ENCODE measurements around the gene TMEM30B. TPM values are rescaled to one million over a fixed set of nuclear protein-coding genes. Genes with fewer than 3 reads are reported as not detected.
"Not testable (repeated sequence)": the region's sequence is repeated elsewhere in the genome, so short reads cannot be mapped to it uniquely, and the experiment has no call there.

The TMEM30B gene
- total RNA-seq, 1 experiment from 2014 or later, result 0.12 TPM

DNA sequence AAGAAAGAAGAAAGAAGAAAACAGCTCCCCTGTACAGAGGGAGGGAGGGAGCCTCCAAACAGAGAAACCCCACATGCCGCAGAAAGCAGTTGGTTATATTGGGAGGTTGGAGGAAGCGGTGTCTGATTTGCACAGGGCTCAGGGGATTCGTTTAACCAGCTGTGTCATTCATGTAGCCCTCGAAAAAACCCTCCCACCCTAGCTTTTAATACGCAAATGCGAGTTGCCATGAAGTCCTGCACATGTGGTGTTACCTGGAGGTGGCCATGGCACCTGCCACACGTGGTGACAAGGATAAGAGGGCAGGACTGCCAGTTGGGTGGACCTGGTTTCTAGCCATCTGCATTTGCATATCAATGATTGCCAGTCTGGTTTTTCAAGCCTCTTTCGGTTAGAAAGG is 40.9 kb downstream of the TMEM30B start:
- Histone ChIP-seq H3K27me3 (ENCODE audit: insufficient read depth, low read length) (no peaks in the 10 kb centered on the region), H3K79me2 (ENCODE audit: insufficient read depth, low read length) (no peaks in the 10 kb centered on the region), H2AFZ (ENCODE audit: low read depth, low read length, poor library complexity, severe bottlenecking) (no peak overlapping the region), H3K36me3 (ENCODE audit: control insufficient read depth in 1 of 2, insufficient read depth in 2 of 2, low read length in 2 of 2) (no peaks in the 10 kb centered on the region), H3K4me1 (ENCODE audit: control insufficient read depth in 1 of 2, insufficient read depth in 2 of 2, low read length in 2 of 2) (no peaks in the 10 kb centered on the region), H3K9me3 (ENCODE audit: control insufficient read depth in 1 of 2, insufficient read depth in 1 of 2, low read depth in 1 of 2, low read length in 2 of 2) (peaks cover 7 to 9% of the 10 kb centered on the region in 2 experiments; a peak in 1 of 4 replicates), H3K9ac (ENCODE audit: low read length) (no peak overlapping the region), H4K20me1 (ENCODE audit: insufficient read depth) (no peaks in the 10 kb centered on the region), H3K4me3 (replicated peaks in 1 of 2; ENCODE audit: low read depth in 1 of 2, low read length in 2 of 2) (no peak overlapping the region), H3K27ac (ENCODE audit: low read depth, low read length) (no peak overlapping the region), H3K9me2 (ENCODE audit: insufficient read depth) (no peaks in the 10 kb centered on the region), H3K4me2 (ENCODE audit: low read length) (no peak overlapping the region)
- intact Hi-C loops (cut with micrococcal nuclease), result no loop called here
- RAD21 ChIA-PET (ENCODE audit: low non-redundant PET in 1 of 2, low total read pairs in 2 of 2, uncharacterized antibody in 2 of 2, unreplicated experiment in 2 of 2), result no interaction called here
- BruUV-seq (replicated peaks), result no TSS peak
- no peak for DNase-seq (ENCODE audit: low read depth, low spot score)
- CTCF ChIA-PET, result no interaction called here
- no peak for ATAC-seq
- no peak for TF ChIP-seq YY1 (IDR thresholded peaks at IDR 0.05; ENCODE audit: extremely low read depth, insufficient replicate concordance, low read depth, low read length)
- TF ChIP-seq RAD21 (IDR thresholded peaks at IDR 0.05; ENCODE audit: low read depth), result no peak
- no peak for TF ChIP-seq POLR2AphosphoS5 (IDR thresholded peaks at IDR 0.05; ENCODE audit: low read depth, low read length)
- no peak for TF ChIP-seq ZBTB33 (IDR thresholded peaks at IDR 0.05; ENCODE audit: extremely low read depth, insufficient replicate concordance, low read length)
- TF ChIP-seq, protein P1, sequence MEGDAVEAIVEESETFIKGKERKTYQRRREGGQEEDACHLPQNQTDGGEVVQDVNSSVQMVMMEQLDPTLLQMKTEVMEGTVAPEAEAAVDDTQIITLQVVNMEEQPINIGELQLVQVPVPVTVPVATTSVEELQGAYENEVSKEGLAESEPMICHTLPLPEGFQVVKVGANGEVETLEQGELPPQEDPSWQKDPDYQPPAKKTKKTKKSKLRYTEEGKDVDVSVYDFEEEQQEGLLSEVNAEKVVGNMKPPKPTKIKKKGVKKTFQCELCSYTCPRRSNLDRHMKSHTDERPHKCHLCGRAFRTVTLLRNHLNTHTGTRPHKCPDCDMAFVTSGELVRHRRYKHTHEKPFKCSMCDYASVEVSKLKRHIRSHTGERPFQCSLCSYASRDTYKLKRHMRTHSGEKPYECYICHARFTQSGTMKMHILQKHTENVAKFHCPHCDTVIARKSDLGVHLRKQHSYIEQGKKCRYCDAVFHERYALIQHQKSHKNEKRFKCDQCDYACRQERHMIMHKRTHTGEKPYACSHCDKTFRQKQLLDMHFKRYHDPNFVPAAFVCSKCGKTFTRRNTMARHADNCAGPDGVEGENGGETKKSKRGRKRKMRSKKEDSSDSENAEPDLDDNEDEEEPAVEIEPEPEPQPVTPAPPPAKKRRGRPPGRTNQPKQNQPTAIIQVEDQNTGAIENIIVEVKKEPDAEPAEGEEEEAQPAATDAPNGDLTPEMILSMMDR (IDR thresholded peaks at IDR 0.05 in 2 of 3, conservative IDR thresholded peaks at IDR 0.05 in 1 of 3; ENCODE audit: borderline replicate concordance in 1 of 3, insufficient read depth in 1 of 3, low read depth in 2 of 3, low read length in 2 of 3), result no peak
- no peak for TF ChIP-seq JUND (IDR thresholded peaks at IDR 0.05)
- TF ChIP-seq CBX3 (IDR thresholded peaks at IDR 0.05; ENCODE audit: low read depth), result no peak
- no peak for TF ChIP-seq ATF3 (IDR thresholded peaks at IDR 0.05)
- TF ChIP-seq TCF7L2 (IDR thresholded peaks at IDR 0.05; ENCODE audit: borderline replicate concordance, extremely low read depth, insufficient read depth, insufficient read length), result no peak
- no peak for TF ChIP-seq SP1 (IDR thresholded peaks at IDR 0.05; ENCODE audit: low read depth)
- no peak for TF ChIP-seq POLR2A (IDR thresholded peaks at IDR 0.05; ENCODE audit: borderline replicate concordance, extremely low read depth, insufficient read depth, insufficient read length)
- no peak for TF ChIP-seq SIN3A (IDR thresholded peaks at IDR 0.05; ENCODE audit: low read depth)
- POLR2A ChIA-PET, result no interaction called here

DNA sequence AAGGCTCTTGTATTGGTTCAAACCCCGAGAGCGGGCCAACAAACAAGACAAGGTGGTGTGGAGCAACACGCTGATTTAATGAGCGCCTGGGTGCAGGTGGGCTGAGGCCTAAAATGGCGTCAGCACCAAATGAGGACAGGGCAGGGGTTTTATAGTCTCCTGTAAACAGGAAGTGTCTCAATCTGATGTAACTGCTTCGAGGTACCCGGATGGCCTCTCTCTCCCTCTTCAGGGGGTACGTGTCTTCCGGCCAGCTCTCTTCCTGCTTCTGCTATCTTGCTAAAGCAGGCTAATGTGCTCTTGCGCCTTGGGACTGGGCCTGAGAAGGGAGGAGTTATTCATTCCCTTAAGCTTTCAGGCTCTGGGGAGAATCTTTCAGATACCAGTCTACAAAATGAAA is 41.9 kb downstream of the TMEM30B start:
- BruUV-seq (replicated peaks); H3K4me3 ChIP-seq (replicated peaks in 1 of 2; ENCODE audit: low read depth in 1 of 2, low read length in 2 of 2); H3K9me3 ChIP-seq (ENCODE audit: control insufficient read depth in 1 of 2, insufficient read depth in 1 of 2, low read depth in 1 of 2, low read length in 2 of 2); H3K4me1 ChIP-seq (ENCODE audit: control insufficient read depth in 1 of 2, insufficient read depth in 2 of 2, low read length in 2 of 2); intact Hi-C loops (cut with micrococcal nuclease); DNase-seq (ENCODE audit: low read depth, low spot score); H3K79me2 ChIP-seq (ENCODE audit: insufficient read depth, low read length); CTCF ChIA-PET; H4K20me1 ChIP-seq (ENCODE audit: insufficient read depth); H2AFZ ChIP-seq (ENCODE audit: low read depth, low read length, poor library complexity, severe bottlenecking); H3K27ac ChIP-seq (ENCODE audit: low read depth, low read length); ATAC-seq; H3K9me2 ChIP-seq (ENCODE audit: insufficient read depth); POLR2A ChIA-PET; RAD21 ChIA-PET (ENCODE audit: low non-redundant PET in 1 of 2, low total read pairs in 2 of 2, uncharacterized antibody in 2 of 2, unreplicated experiment in 2 of 2); H3K27me3 ChIP-seq (ENCODE audit: insufficient read depth, low read length); H3K4me2 ChIP-seq (ENCODE audit: low read length); H3K9ac ChIP-seq (ENCODE audit: low read length); H3K36me3 ChIP-seq (ENCODE audit: control insufficient read depth in 1 of 2, insufficient read depth in 2 of 2, low read length in 2 of 2): not testable (repeated sequence)

Data from HCT116 (cell line).